Vagina (tissue), 2 donors: ENCODE measurements around the gene PEX26.

Source experiments
- CTCF ChIP-seq, 3 experiments: fragments of 450-650 bp in 2 of 3; fragments of 200-600 bp in 1 of 3; sonication (generic) in 1 of 3; IDR thresholded peaks; one replicate each; pipeline ENCODE4 v1.5.1; 2017 to 2019; ENCODE audit warnings: antibody characterized with exemption in 3 of 3, mild to moderate bottlenecking in 2 of 3, moderate library complexity in 2 of 3
- POLR2AphosphoS5 ChIP-seq, 2 donors: sonication (generic); formaldehyde crosslinking; IDR thresholded peaks; one replicate each; pipeline ENCODE4 v1.9.0; 2017; ENCODE audit warnings: antibody characterized with exemption in 2 of 2, mild to moderate bottlenecking in 2 of 2, low read depth in 1 of 2; ENCODE audit not compliant: insufficient read depth in 1 of 2

- TF ChIP-seq CTCF (IDR thresholded peaks at IDR 0.05) (no peak), POLR2AphosphoS5 (IDR thresholded peaks at IDR 0.05; ENCODE audit: insufficient read depth in 1 of 2, low read depth in 1 of 2) (no peak)
Measured at GRCh38 chr22:18121506-18121905, 43.7 kb downstream of the PEX26 start.
